Mesendoderm (in vitro differentiated cells): ENCODE data around the gene KMT2D.

Source experiments
- DNase-seq: peaks from one replicate; pipeline ENCODE4 v3.0.0; 2013
- H2AK5ac ChIP-seq: 2 replicates; pipeline ENCODE4 v1.6.1; 2013; ENCODE audit warnings: low read length, inconsistent platforms
- H2BK120ac ChIP-seq: 2 replicates; pipeline ENCODE4 v1.6.1; 2013; ENCODE audit warnings: low read depth, mild to moderate bottlenecking, low read length, moderate library complexity, mixed read lengths
- H2BK15ac ChIP-seq: replicated peaks from 2 replicates; pipeline ENCODE4 v1.6.1; 2013; ENCODE audit warnings: low read depth, mild to moderate bottlenecking, moderate library complexity
- H2BK5ac ChIP-seq: 2 replicates; pipeline ENCODE4 v1.6.1; 2013; ENCODE audit warnings: low read length, inconsistent platforms
- H3K18ac ChIP-seq: 2 replicates; pipeline ENCODE4 v1.6.1; 2013; ENCODE audit warnings: mild to moderate bottlenecking, low read length, mixed read lengths
- H3K23ac ChIP-seq: one replicate; pipeline ENCODE4 v1.6.1; 2013; ENCODE audit warnings: low read length
- H3K27ac ChIP-seq: 2 replicates; pipeline ENCODE4 v1.5.1; 2013; ENCODE audit warnings: low read depth, mild to moderate bottlenecking, inconsistent platforms, low read length, moderate library complexity
- H3K27me3 ChIP-seq: 2 replicates; pipeline ENCODE4 v1.6.1; 2013; ENCODE audit warnings: low read length, control low read depth, mild to moderate bottlenecking, inconsistent platforms; ENCODE audit not compliant: insufficient read depth, poor library complexity
- H3K36me3 ChIP-seq: 2 replicates; pipeline ENCODE4 v1.6.1; 2013; ENCODE audit warnings: low read length, inconsistent platforms; ENCODE audit not compliant: control insufficient read depth, insufficient read depth
- H3K4ac ChIP-seq: one replicate; pipeline ENCODE4 v1.6.1; 2013; ENCODE audit warnings: low read depth, mild to moderate bottlenecking, low read length, moderate library complexity
- H3K4me1 ChIP-seq: 2 replicates; pipeline ENCODE4 v1.6.1; 2013; ENCODE audit warnings: low read depth, low read length, inconsistent platforms; ENCODE audit not compliant: control insufficient read depth
- H3K4me2 ChIP-seq: 2 replicates; pipeline ENCODE4 v1.6.1; 2013; ENCODE audit warnings: low read length
- H3K4me3 ChIP-seq: 2 replicates; pipeline ENCODE4 v1.5.1; 2013; ENCODE audit warnings: mild to moderate bottlenecking, low read length
- H3K56ac ChIP-seq: one replicate; pipeline ENCODE4 v1.6.1; 2013; ENCODE audit warnings: low read length
- H3K79me1 ChIP-seq: 2 replicates; pipeline ENCODE4 v1.6.1; 2013; ENCODE audit warnings: low read length, inconsistent platforms
- H3K79me2 ChIP-seq: 2 replicates; pipeline ENCODE4 v1.6.1; 2013; ENCODE audit warnings: mild to moderate bottlenecking, low read length; ENCODE audit not compliant: control insufficient read depth, insufficient read depth
- H3K9ac ChIP-seq: 2 replicates; pipeline ENCODE4 v1.6.1; 2013; ENCODE audit warnings: low read length, inconsistent platforms
- H4K5ac ChIP-seq: one replicate; pipeline ENCODE4 v1.6.1; 2013; ENCODE audit warnings: low read length
- H4K8ac ChIP-seq: one replicate; pipeline ENCODE4 v1.6.1; 2013; ENCODE audit warnings: low read depth, mild to moderate bottlenecking, control low read depth, low read length, moderate library complexity
- WGBS: extraction: QIAGEN DNeasy Blood & Tissue Kit; methylation state at CpG from one replicate; pipeline ENCODE4 v1.1.7; 2013; ENCODE audit warnings: low lambda C conversion rate, missing lambda C conversion rate; ENCODE audit not compliant: insufficient coverage; ENCODE audit errors: extremely low coverage; 5-methylcytosine and 5-hydroxymethylcytosine counted together

The KMT2D gene

DNA sequence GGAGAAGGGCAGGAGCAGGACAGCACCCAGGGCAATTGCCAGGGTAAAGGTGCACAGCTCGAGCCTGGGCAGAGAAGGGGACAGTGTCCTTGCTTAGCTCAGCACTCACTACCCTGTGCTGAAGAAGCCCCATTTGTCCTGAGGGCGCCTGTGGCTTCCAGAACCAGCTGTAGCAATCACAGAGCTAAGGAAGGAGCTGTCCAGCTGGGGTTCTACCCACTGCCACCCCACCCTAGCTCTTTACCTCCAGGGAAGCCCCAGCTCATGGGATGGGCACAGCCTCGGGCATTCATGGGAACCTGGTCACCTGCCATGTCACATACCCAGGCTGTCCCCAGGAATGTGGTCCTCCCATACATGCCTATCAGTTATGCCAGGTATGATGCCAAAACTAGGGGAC is 44.2 kb upstream of the KMT2D start:
- DNase-seq, result no peak
- H3K27me3 ChIP-seq, result no peaks in the 10 kb centered on the region

DNA sequence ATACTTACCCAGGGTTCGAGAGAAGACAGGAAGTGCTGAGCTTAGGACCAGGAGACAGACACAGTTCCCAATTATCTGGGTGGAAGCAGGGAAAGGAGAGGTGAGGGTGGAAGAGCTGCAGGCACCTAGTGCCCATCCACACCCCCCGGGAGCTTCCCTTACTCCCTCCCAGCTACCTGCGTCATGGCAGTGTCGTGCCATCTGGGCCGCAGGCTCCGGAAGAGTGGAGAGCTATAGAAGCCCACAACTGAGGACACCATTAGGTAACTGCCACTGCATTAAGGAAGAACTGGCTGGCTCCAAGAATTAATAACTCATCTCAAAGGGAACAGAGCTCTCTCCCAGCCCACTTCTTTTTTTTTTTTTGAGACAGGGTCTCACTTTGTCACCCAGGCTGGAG is 39.8 kb upstream of the KMT2D start:
- no peak overlapping the region for H3K9ac ChIP-seq
- H2BK5ac ChIP-seq, result no peak overlapping the region
- H3K56ac ChIP-seq, result no peak overlapping the region
- peaks cover 11% of the 10 kb centered on the region for H3K36me3 ChIP-seq
- H3K27me3 ChIP-seq, result peaks cover 1% of the 10 kb centered on the region
- H3K79me1 ChIP-seq, result peaks cover 1% of the 10 kb centered on the region
- no peak overlapping the region for H3K4me3 ChIP-seq
- no peak overlapping the region for H3K27ac ChIP-seq
- no peak overlapping the region for H4K8ac ChIP-seq
- H2AK5ac ChIP-seq, result no peak overlapping the region
- no peak overlapping the region for H4K5ac ChIP-seq
- no peak overlapping the region for H3K18ac ChIP-seq
- WGBS, result no CpG with 5 or more reads among the region's 6 CpGs
- H3K4me1 ChIP-seq, result no peaks in the 10 kb centered on the region
- DNase-seq, result no peak
- no peak overlapping the region for H2BK120ac ChIP-seq
- H2BK15ac ChIP-seq, result no peak overlapping the region
- no peak overlapping the region for H3K23ac ChIP-seq
- no peaks in the 10 kb centered on the region for H3K79me2 ChIP-seq
- H3K4ac ChIP-seq, result no peak overlapping the region
- no peak overlapping the region for H3K4me2 ChIP-seq

More for the DNA sequence above, 44.2 kb upstream of the KMT2D start:
- Histone ChIP-seq H3K9ac (no peak overlapping the region), H3K79me2 (peaks cover 5% of the 10 kb centered on the region), H2BK120ac (no peak overlapping the region), H4K8ac (no peak overlapping the region), H3K27ac (no peak overlapping the region), H3K4me1 (peaks cover 4% of the 10 kb centered on the region), H3K4me2 (no peak overlapping the region), H4K5ac (no peak overlapping the region), H2BK15ac (no peak overlapping the region), H3K23ac (no peak overlapping the region), H3K56ac (no peak overlapping the region), H3K79me1 (peaks cover 14% of the 10 kb centered on the region), H3K36me3 (peaks cover 5% of the 10 kb centered on the region), H3K4ac (no peak overlapping the region), H2BK5ac (no peak overlapping the region), H3K4me3 (no peak overlapping the region), H3K18ac (no peak overlapping the region), H2AK5ac (no peak overlapping the region)
- WGBS, result no CpG with 5 or more reads among the region's 3 CpGs

DNA sequence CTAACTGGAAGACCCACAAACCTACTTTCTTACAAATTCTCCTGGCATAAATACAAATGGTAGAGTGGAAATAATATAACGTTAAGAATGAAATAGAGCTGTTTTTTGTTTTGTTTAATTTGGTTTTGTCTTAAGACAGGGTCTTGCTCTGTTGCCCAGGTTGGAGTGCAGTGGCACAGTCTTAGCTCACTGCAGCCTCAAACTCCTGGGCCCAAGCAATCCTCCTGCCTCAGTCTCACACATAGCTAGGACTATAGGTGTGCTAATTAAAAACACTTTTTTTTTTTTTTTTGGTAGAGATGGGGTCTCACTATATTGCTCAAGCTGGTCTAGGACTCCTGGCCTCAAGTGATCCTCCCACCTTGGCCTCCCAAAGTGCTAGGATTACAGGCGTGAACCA is 38.1 kb upstream of the KMT2D start:
- Histone ChIP-seq H3K4me2 (no peak overlapping the region), H3K18ac (no peak overlapping the region), H3K27ac (no peak overlapping the region), H2BK120ac (no peak overlapping the region), H2BK5ac (no peak overlapping the region), H4K8ac (no peak overlapping the region), H4K5ac (no peak overlapping the region), H2AK5ac (no peak overlapping the region), H3K4me3 (no peak overlapping the region), H3K4me1 (no peaks in the 10 kb centered on the region), H3K23ac (no peak overlapping the region), H3K79me2 (no peaks in the 10 kb centered on the region), H3K79me1 (no peaks in the 10 kb centered on the region), H3K9ac (no peak overlapping the region), H3K56ac (no peak overlapping the region), H3K4ac (no peak overlapping the region), H2BK15ac (no peak overlapping the region), H3K36me3 (peaks cover 11% of the 10 kb centered on the region), H3K27me3 (peaks cover 14% of the 10 kb centered on the region)
- DNase-seq, result no peak
- no CpG with 5 or more reads among the region's 2 CpGs for WGBS

- H3K56ac ChIP-seq, result no peak overlapping the region
- no peak overlapping the region for H2BK15ac ChIP-seq
- peak; percentile 83 for DNase-seq
- no peak overlapping the region for H3K18ac ChIP-seq
- no peak overlapping the region for H2AK5ac ChIP-seq
- H3K27me3 ChIP-seq, result peaks cover 20% of the 10 kb centered on the region
- no peak overlapping the region for H3K27ac ChIP-seq
- no CpG with 5 or more reads among the region's 4 CpGs for WGBS
- H3K9ac ChIP-seq, result no peak overlapping the region
- H3K23ac ChIP-seq, result no peak overlapping the region
- no peaks in the 10 kb centered on the region for H3K79me1 ChIP-seq
- peaks cover 11% of the 10 kb centered on the region for H3K36me3 ChIP-seq
- no peak overlapping the region for H3K4me3 ChIP-seq
- H4K8ac ChIP-seq, result no peak overlapping the region
- H3K4me2 ChIP-seq, result no peak overlapping the region
- H3K4ac ChIP-seq, result no peak overlapping the region
- H2BK120ac ChIP-seq, result no peak overlapping the region
- no peaks in the 10 kb centered on the region for H3K4me1 ChIP-seq
- no peak overlapping the region for H4K5ac ChIP-seq
- H3K79me2 ChIP-seq, result no peaks in the 10 kb centered on the region
- H2BK5ac ChIP-seq, result no peak overlapping the region
These were observed 37.4 kb upstream of the KMT2D start for GRCh38 chr12:49098035-49098451.

DNA sequence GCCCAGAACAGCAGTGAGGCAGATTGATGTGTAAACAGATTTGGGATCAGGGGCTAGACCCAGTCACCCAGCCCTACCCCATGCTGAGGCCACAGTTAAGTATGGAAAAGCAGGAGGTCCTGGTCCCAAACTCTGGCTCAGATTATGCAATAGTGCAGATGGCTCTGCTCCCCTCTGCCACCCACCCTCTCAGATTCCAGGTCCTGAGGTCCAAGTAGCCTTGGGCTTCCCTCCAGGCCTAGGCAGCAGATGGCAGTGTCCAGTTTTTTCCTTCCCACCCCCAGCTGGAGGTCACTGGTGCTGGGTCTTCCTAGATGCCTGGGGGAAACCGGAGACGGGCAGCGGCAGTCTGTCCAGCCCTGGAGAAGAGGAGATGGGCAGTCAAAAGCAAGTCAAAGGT is 36.8 kb upstream of the KMT2D start:
- peaks cover 9% of the 10 kb centered on the region for H3K36me3 ChIP-seq

DNA sequence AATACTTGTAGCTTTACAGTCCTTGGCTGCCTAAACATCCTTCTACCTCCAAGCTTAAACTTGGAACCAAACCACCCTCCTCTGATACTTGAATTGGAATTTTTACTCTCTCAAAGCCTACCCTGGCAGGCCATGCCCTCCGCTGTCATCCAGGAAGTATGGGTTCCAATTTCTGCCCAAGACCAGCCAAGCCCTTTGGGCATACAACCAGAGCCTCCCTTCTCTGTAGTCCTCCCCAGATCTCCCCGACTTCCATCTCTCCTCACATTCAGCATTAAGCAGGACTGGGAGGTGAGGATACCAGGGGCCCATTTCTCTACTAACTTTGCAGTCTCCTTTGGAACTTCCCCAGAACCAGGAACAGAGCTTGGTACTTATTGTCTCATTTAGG is 34.4 kb upstream of the KMT2D start:
- Histone ChIP-seq H3K79me1 (no peaks in the 10 kb centered on the region), H3K9ac (no peak overlapping the region), H2BK5ac (no peak overlapping the region), H3K27ac (no peak overlapping the region), H3K18ac (no peak overlapping the region), H2BK120ac (no peak overlapping the region), H3K79me2 (no peaks in the 10 kb centered on the region), H3K4me3 (no peak overlapping the region), H3K4ac (no peak overlapping the region), H4K5ac (no peak overlapping the region), H3K36me3 (peaks cover 6% of the 10 kb centered on the region), H2AK5ac (no peak overlapping the region), H4K8ac (no peak overlapping the region), H3K56ac (no peak overlapping the region), H2BK15ac (no peak overlapping the region), H3K27me3 (peaks cover 47% of the 10 kb centered on the region), H3K4me2 (no peak overlapping the region), H3K23ac (no peak overlapping the region), H3K4me1 (no peaks in the 10 kb centered on the region)
- WGBS, result no CpG with 5 or more reads among the region's 2 CpGs
- no peak for DNase-seq

More for the DNA sequence above, 36.8 kb upstream of the KMT2D start:
- no peak for DNase-seq
- H3K27me3 ChIP-seq, result peaks cover 27% of the 10 kb centered on the region
- no peak overlapping the region for H4K8ac ChIP-seq
- no peak overlapping the region for H3K27ac ChIP-seq
- H3K4me2 ChIP-seq, result no peak overlapping the region
- no peak overlapping the region for H3K56ac ChIP-seq
- no peaks in the 10 kb centered on the region for H3K79me1 ChIP-seq
- no peaks in the 10 kb centered on the region for H3K4me1 ChIP-seq
- H4K5ac ChIP-seq, result no peak overlapping the region
- no CpG with 5 or more reads among the region's 3 CpGs for WGBS
- H3K9ac ChIP-seq, result no peak overlapping the region
- H3K18ac ChIP-seq, result no peak overlapping the region
- no peaks in the 10 kb centered on the region for H3K79me2 ChIP-seq
- no peak overlapping the region for H2BK5ac ChIP-seq
- H2BK120ac ChIP-seq, result no peak overlapping the region
- H3K4me3 ChIP-seq, result no peak overlapping the region
- H2AK5ac ChIP-seq, result no peak overlapping the region
- H3K4ac ChIP-seq, result no peak overlapping the region
- no peak overlapping the region for H3K23ac ChIP-seq
- no peak overlapping the region for H2BK15ac ChIP-seq
